Esophagus squamous epithelium (tissue), 4 donors: ENCODE data around the gene SLC24A4.

Experiments used
- CTCF ChIP-seq, 6 experiments: fragments of 450-650 bp in 4 of 6; fragments of 200-600 bp in 2 of 6; sonication (generic) in 2 of 6; IDR thresholded peaks; one replicate each; pipeline ENCODE4 v1.5.1; 2016 to 2019; ENCODE audit warnings: antibody characterized with exemption in 6 of 6, mild to moderate bottlenecking in 4 of 6, moderate library complexity in 4 of 6
- POLR2A ChIP-seq, 4 donors: fragments of 450-650 bp; IDR thresholded peaks; one replicate each; pipeline ENCODE4 v1.6.1; 2017; ENCODE audit warnings: antibody characterized with exemption in 4 of 4, mild to moderate bottlenecking in 4 of 4, moderate library complexity in 3 of 4

- no peak for TF ChIP-seq CTCF (IDR thresholded peaks at IDR 0.05)
- no peak for TF ChIP-seq POLR2A (IDR thresholded peaks at IDR 0.05)
These were observed 68.8 kb downstream of the SLC24A4 start for GRCh38 chr14:92391726-92392125.
